Common myeloid progenitor, CD34-positive (primary cell): ENCODE measurements around the gene STK24.

Experiments used
- CTCF ChIA-PET: fragments of 350-600 bp; sonication (Branson Sonifier 250); formaldehyde crosslinking; loops from one replicate; lab custom pipeline; 2021; ENCODE audit warnings: antibody characterized with exemption; lab: Charles Lee
- POLR2A ChIA-PET: fragments of 350-600 bp; sonication (Branson Sonifier 250); formaldehyde crosslinking; loops from one replicate; lab custom pipeline; 2021; ENCODE audit warnings: antibody characterized with exemption; lab: Charles Lee
- DNase-seq, 3 donors: peaks; one replicate each; pipeline versions ENCODE4 v3.0.0 to v3.0.0-alpha.2; 2013
- H3K27ac ChIP-seq, 2 experiments: 1 replicate in 1 of 2; 2 replicates in 1 of 2; pipeline ENCODE4 v1.7.0; 2013; ENCODE audit warnings: inconsistent platforms in 2 of 2, low read length in 2 of 2, mild to moderate bottlenecking in 2 of 2, low read depth in 1 of 2, moderate library complexity in 1 of 2; ENCODE audit not compliant: severe bottlenecking in 2 of 2, insufficient read depth in 1 of 2, poor library complexity in 1 of 2
- H3K27me3 ChIP-seq, 5 experiments: replicated peaks in 2 of 5; 1 replicate in 3 of 5; 2 replicates in 2 of 5; pipeline versions ENCODE4 v1.6.1 to v1.7.0; 2013; ENCODE audit warnings: low read length in 4 of 5, mild to moderate bottlenecking in 2 of 5, moderate library complexity in 2 of 5, inconsistent platforms in 1 of 5; ENCODE audit not compliant: insufficient read depth in 5 of 5, control insufficient read depth in 4 of 5
- H3K36me3 ChIP-seq, 4 experiments: 1 replicate in 2 of 4; 2 replicates in 2 of 4; pipeline versions ENCODE4 v1.6.1 to v1.7.0; 2013; ENCODE audit warnings: low read length in 3 of 4, control low read depth in 1 of 4, mild to moderate bottlenecking in 1 of 4; ENCODE audit not compliant: control insufficient read depth in 4 of 4, insufficient read depth in 4 of 4
- H3K4me1 ChIP-seq, 4 experiments: 1 replicate in 3 of 4; 2 replicates in 1 of 4; pipeline versions ENCODE4 v1.6.1 to v1.7.1; 2013; ENCODE audit warnings: low read length in 3 of 4, mild to moderate bottlenecking in 3 of 4, control low read depth in 1 of 4, inconsistent platforms in 1 of 4, moderate library complexity in 1 of 4; ENCODE audit not compliant: control insufficient read depth in 4 of 4, insufficient read depth in 4 of 4; ENCODE audit errors: control extremely low read depth in 1 of 4
- H3K4me3 ChIP-seq, 7 experiments: 1 replicate in 4 of 7; 2 replicates in 3 of 7; pipeline versions ENCODE4 v1.5.1 to v1.7.0; 2013; ENCODE audit warnings: mild to moderate bottlenecking in 7 of 7, low read length in 6 of 7, moderate library complexity in 6 of 7, inconsistent platforms in 2 of 7, low read depth in 2 of 7, control low read depth in 1 of 7; ENCODE audit not compliant: insufficient read depth in 4 of 7, control insufficient read depth in 1 of 7; ENCODE audit errors: extremely low read depth in 1 of 7
- H3K9me3 ChIP-seq, 5 experiments: 1 replicate in 4 of 5; 2 replicates in 1 of 5; pipeline versions ENCODE4 v1.6.1 to v1.7.1; 2013; ENCODE audit warnings: low read length in 4 of 5, mild to moderate bottlenecking in 2 of 5, inconsistent platforms in 1 of 5, low read depth in 1 of 5, moderate library complexity in 1 of 5; ENCODE audit not compliant: control insufficient read depth in 4 of 5, insufficient read depth in 2 of 5; ENCODE audit errors: control extremely low read depth in 1 of 5
- WGBS: methylation state at CpG from one replicate; pipeline ENCODE4 v1.1.5; 2013; ENCODE audit not compliant: insufficient coverage; 5-methylcytosine and 5-hydroxymethylcytosine counted together

STK24 gene

GRCh38 chr13:98539666-98540065 lies 37.2 kb downstream of the STK24 start:
- Histone ChIP-seq H3K4me1 (peaks cover 10 to 31% (median 24%) of the 10 kb centered on the region in 4 experiments), H3K4me3 (no peak overlapping the region), H3K9me3 (no peaks in the 10 kb centered on the region), H3K27me3 (peaks cover 0 to 6% (median 0%) of the 10 kb centered on the region in 5 experiments), H3K36me3 (peaks cover 0 to 6% (median 4%) of the 10 kb centered on the region in 4 experiments), H3K27ac (no peak overlapping the region)
- ChIA-PET POLR2A (no interaction called here), CTCF (interaction anchor here (0.9 to 2.2 kb wide), 3 partner anchors 11 to 30 kb away, joined by 3 to 7 read pairs (median 5); no protein-coding TSS in a partner anchor)
- DNase-seq, result no peak
- WGBS, result 96% methylated on average over 6 of the region's 7 CpGs

- no peak overlapping the region for H3K27ac ChIP-seq
- no peak overlapping the region for H3K4me3 ChIP-seq
- peaks cover 0 to 6% (median 0%) of the 10 kb centered on the region in 5 experiments for H3K27me3 ChIP-seq
- H3K9me3 ChIP-seq, result no peaks in the 10 kb centered on the region
- ChIA-PET POLR2A (no interaction called here), CTCF (interaction anchor here (0.9 to 2.2 kb wide), 3 partner anchors 10 to 71 kb away, joined by 3 to 5 read pairs (median 3); no protein-coding TSS in a partner anchor)
- no peak for DNase-seq
- 93% methylated on average over 5 of the region's 8 CpGs for WGBS
- H3K36me3 ChIP-seq, result peaks cover 2 to 6% (median 4%) of the 10 kb centered on the region in 4 experiments
- H3K4me1 ChIP-seq, result peaks cover 10 to 24% (median 20%) of the 10 kb centered on the region in 4 experiments
Observed at GRCh38 chr13:98538876-98539275, 38.0 kb downstream of the STK24 start.

- ChIA-PET POLR2A (no interaction called here), CTCF (interaction anchor here (1.3 to 2.2 kb wide), 3 partner anchors 9 to 70 kb away, joined by 3 to 5 read pairs (median 4); no protein-coding TSS in a partner anchor)
- peaks cover 0 to 6% (median 0%) of the 10 kb centered on the region in 5 experiments for H3K27me3 ChIP-seq
- WGBS, result 100% methylated on average over 3 of the region's 6 CpGs
- H3K4me1 ChIP-seq, result peaks cover 7 to 13% (median 11%) of the 10 kb centered on the region in 4 experiments
- no peak overlapping the region for H3K27ac ChIP-seq
- H3K9me3 ChIP-seq, result no peaks in the 10 kb centered on the region
- no peak overlapping the region for H3K4me3 ChIP-seq
- H3K36me3 ChIP-seq, result peaks cover 2 to 6% (median 4%) of the 10 kb centered on the region in 4 experiments
- no peak for DNase-seq
Observed at GRCh38 chr13:98537740-98538139, 39.2 kb downstream of the STK24 start.

GRCh38 chr13:98537306-98537705 lies 39.6 kb downstream of the STK24 start:
- Histone ChIP-seq H3K27me3 (peaks cover 0 to 6% (median 0%) of the 10 kb centered on the region in 5 experiments), H3K9me3 (no peaks in the 10 kb centered on the region), H3K4me1 (peaks cover 2 to 9% (median 8%) of the 10 kb centered on the region in 4 experiments), H3K27ac (no peak overlapping the region), H3K36me3 (peaks cover 2 to 6% (median 4%) of the 10 kb centered on the region in 4 experiments), H3K4me3 (no peak overlapping the region)
- ChIA-PET CTCF (interaction anchor here (1.3 to 1.7 kb wide), 2 partner anchors 17 to 70 kb away, joined by 3 to 4 read pairs; no protein-coding TSS in a partner anchor), POLR2A (no interaction called here)
- WGBS, result 98% methylated on average over 13 of the region's 14 CpGs
- no peak for DNase-seq

GRCh38 chr13:98536729-98537128 lies 40.2 kb downstream of the STK24 start:
- Histone ChIP-seq H3K27ac (no peak overlapping the region), H3K9me3 (no peaks in the 10 kb centered on the region), H3K36me3 (peaks cover 2 to 6% (median 4%) of the 10 kb centered on the region in 4 experiments), H3K4me3 (no peak overlapping the region), H3K27me3 (peaks cover 0 to 6% (median 0%) of the 10 kb centered on the region in 5 experiments), H3K4me1 (peaks cover 0 to 4% (median 3%) of the 10 kb centered on the region in 4 experiments)
- 97% methylated on average over 6 of the region's 14 CpGs for WGBS
- DNase-seq, result no peak
- CTCF ChIA-PET, result interaction anchor here (1.2 kb wide), 1 partner anchor 12 kb away, joined by 3 read pairs; no protein-coding TSS in a partner anchor
- POLR2A ChIA-PET, result no interaction called here

- WGBS, result 93% methylated on average over 10 of the region's 13 CpGs
- Histone ChIP-seq H3K9me3 (no peaks in the 10 kb centered on the region), H3K36me3 (peaks cover 2 to 6% (median 4%) of the 10 kb centered on the region in 4 experiments), H3K4me1 (no peaks in the 10 kb centered on the region), H3K27ac (no peak overlapping the region), H3K27me3 (peaks cover 0 to 6% (median 0%) of the 10 kb centered on the region in 5 experiments), H3K4me3 (no peak overlapping the region)
- no peak for DNase-seq
- CTCF ChIA-PET, result interaction anchor here (0.7 to 1.2 kb wide), 3 partner anchors 13 to 49 kb away, joined by 3 read pairs; no protein-coding TSS in a partner anchor
- POLR2A ChIA-PET, result no interaction called here
Observed at GRCh38 chr13:98535501-98536354, 41.2 kb downstream of the STK24 start.
